Skin of body (tissue), 2 donors: ENCODE data around the gene DIDO1. TPM values are rescaled to one million over a fixed set of nuclear protein-coding genes. Genes with fewer than 3 reads are reported as not detected.
"Not testable (repeated sequence)": the region's sequence is repeated elsewhere in the genome, so short reads cannot be mapped to it uniquely, and the experiment has no call there.

Experiments used
- DNase-seq: peaks from one replicate; lab custom pipeline; 2025; lab: John Stamatoyannopoulos, UW
- total RNA-seq: library from RNA; depleted of rRNA; stranded (reverse); fragments of >200 nt; gene quantifications from one replicate; pipeline ENCODE4 v1.2.3, GENCODE V29; 2014

DIDO1 gene
- total RNA-seq, 1 donor from 2014 or later, result 34.4 TPM

- DNase-seq, result no peak
Measured at GRCh38 chr20:62962891-62963613, 36.7 kb upstream of the DIDO1 start.

- DNase-seq, result no peak
Measured at GRCh38 chr20:62962221-62962879, 36.0 kb upstream of the DIDO1 start.

GRCh38 chr20:62961799-62962198 is 35.5 kb upstream of the DIDO1 start:
- DNase-seq, result no peak

- no peak for DNase-seq
Measured at GRCh38 chr20:62961310-62961783, 35.0 kb upstream of the DIDO1 start.

- DNase-seq, result not testable (repeated sequence)
Measured at GRCh38 chr20:62960446-62961309, 34.4 kb upstream of the DIDO1 start.

- no peak for DNase-seq
Measured at GRCh38 chr20:62959998-62960436, 33.7 kb upstream of the DIDO1 start.

GRCh38 chr20:62959101-62959971 is 33.0 kb upstream of the DIDO1 start:
- no peak for DNase-seq

GRCh38 chr20:62958388-62959100 is 32.2 kb upstream of the DIDO1 start:
- DNase-seq, result no peak

GRCh38 chr20:62957136-62958117 is 31.1 kb upstream of the DIDO1 start:
- no peak for DNase-seq

- no peak for DNase-seq
Measured at GRCh38 chr20:62956387-62957135, 30.3 kb upstream of the DIDO1 start.

GRCh38 chr20:62955519-62956386 is 29.4 kb upstream of the DIDO1 start:
- DNase-seq, result no peak

- DNase-seq, result peak; percentile 20
Measured at GRCh38 chr20:62953839-62954703, 27.8 kb upstream of the DIDO1 start.

GRCh38 chr20:62952968-62953838 is 26.9 kb upstream of the DIDO1 start:
- DNase-seq, result no peak

- no peak for DNase-seq
Measured at GRCh38 chr20:62952373-62952967, 26.2 kb upstream of the DIDO1 start, which contains the start of gene SLC17A9. TSS of gene SLC17A9 (plus strand) at chr20:62952709. CDS start at chr20:62952831, 122 bp downstream.

GRCh38 chr20:62951896-62952372 is 25.6 kb upstream of the DIDO1 start:
- no peak for DNase-seq
